Left cardiac atrium (tissue), 4 donors: Measurements from ENCODE around the gene TMEM43. TPM values are rescaled to one million over a fixed set of nuclear protein-coding genes. Genes with fewer than 3 reads are reported as not detected.
A peak's percentile ranks its signal among the peaks of the same experiment; 100 is the strongest.
"Not testable (repeated sequence)": the region's sequence is repeated elsewhere in the genome, so short reads cannot be mapped to it uniquely, and the experiment has no call there.

Source experiments
- ATAC-seq, 2 donors: fragments of 200-7000 bp; cut with Tn5 transposase; one replicate each; pipeline ENCODE4 v1.9.1; 2020; ENCODE audit warnings: mild to moderate bottlenecking in 2 of 2, moderate library complexity in 2 of 2
- DNase-seq: peaks from one replicate; pipeline ENCODE4 v3.0.0-alpha.2; 2020
- intact Hi-C, 2 donors: fragments of 100-400 bp; cut with DNase I; formaldehyde crosslinking; loops; one replicate each; pipeline versions ENCODE4 v1.14.1 to v1.15.1; 2022 to 2023
- total RNA-seq, 2 donors: library from RNA; stranded (reverse); fragmentation: NEBNext Ultra II Directional; extraction: Animal tissue kit (Norgen Biotek cat#: 25700); gene quantifications; one replicate each; pipeline ENCODE4 v1.2.1, GENCODE V29; 2021
- donor health status: DM: no; HTN: yes; CAD: no.
- donor health status: DM: no; HTN: yes; CAD: no; lungs with severe emphysema.
- donor health status: DM: yes; HTN: yes; CAD: no.
- donor health status: Dilated cardiomyopathy.

The TMEM43 gene
- total RNA-seq, 2 donors from 2014 or later = 50.1 to 95.3 TPM

DNA sequence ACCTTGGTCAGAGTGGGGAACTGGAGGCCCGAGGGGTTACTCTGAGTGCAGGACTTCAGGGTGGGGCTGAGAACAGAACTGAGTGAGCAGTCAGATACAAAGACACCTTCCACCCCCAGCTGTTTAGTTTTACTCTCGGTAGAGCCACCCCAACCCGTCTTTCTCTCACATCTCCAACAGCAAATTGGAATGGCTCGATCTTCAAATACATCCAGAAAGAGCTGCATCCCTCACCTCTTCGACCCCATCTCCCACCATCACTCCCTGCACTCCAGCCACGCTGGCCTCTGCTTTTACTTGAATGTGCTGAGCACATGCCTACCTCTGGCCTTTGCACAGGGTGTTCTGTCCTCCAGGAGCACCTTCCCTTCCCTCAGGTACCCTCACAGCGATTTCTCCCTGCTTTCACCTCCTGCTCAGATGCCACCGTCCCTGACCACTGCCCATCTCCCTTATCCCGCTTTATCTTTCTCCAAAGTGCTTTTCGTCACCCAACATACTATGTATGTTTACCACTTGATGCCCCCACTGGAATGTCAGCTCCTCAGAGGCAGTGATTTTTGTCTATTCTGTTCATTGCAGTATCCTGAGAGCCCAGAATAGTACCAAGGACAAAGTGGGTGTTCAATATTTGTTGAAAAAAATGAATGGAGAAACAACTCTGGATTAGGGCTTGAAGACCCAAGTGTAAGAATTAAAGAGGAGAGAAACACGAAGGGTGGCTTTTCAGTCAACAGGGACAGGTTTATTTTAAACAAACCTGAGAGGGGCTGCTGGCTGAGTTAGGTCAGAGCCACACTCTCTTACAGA is 4.5 kb upstream of the TMEM43 start:
- intact Hi-C loops = loop anchor here in 1 of 2 donors (10.0 kb wide), 1 partner anchor 226 kb away; no protein-coding TSS in a partner anchor
- ATAC-seq (no peak), DNase-seq (no peak)

DNA sequence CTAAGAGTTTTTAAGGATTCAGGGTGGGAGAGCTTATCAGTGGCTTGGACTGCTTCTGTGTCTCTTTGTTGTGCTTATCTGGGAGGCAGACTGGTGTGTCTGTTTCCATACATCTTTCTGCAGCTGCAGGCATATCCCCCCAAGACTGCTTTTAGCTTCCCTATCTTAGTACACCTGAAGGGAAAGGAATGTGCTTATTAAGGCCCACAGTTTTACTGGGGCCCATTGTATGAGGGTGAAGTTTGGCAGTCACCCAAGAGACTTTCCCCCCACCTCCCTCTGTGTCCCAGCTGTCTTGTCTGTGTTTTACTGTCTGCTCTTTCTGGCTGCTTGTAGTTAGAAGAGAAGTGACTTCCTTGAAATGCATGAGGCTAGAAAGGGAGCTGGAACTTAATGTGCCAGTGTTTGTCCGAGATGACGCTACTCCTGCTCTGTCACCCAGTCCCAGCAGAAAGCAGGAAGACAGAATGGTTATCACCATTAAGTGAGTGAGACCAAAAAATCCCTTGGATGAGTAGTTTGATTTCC is 3.9 kb upstream of the TMEM43 start:
- not testable (repeated sequence) for ATAC-seq, DNase-seq
- intact Hi-C loops = loop anchor here in 1 of 2 donors (10.0 kb wide), 1 partner anchor 226 kb away; no protein-coding TSS in a partner anchor

DNA sequence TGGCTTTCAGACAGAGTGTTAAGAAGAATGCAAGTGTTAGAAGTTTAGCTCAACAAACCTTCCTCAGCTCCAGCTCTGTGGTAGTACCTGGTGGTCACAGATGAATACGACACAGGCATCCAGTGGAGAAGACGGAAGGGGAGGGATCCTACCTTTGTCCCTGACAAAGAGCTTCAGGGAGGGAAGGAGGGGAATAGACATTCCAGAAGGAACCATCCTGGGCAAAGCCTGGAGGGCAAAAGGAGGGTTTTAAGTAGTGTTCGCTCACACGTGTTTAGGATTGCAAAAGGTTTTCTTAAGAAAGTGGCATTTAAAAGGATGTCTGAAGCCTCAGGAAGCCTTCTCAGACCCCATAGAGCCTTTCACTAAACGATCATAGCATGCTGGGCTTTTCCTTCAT is 3.0 kb upstream of the TMEM43 start:
- intact Hi-C loops = loop anchor here in 1 of 2 donors (10.0 kb wide), 1 partner anchor 227 kb away; no protein-coding TSS in a partner anchor
- ATAC-seq (no peak), DNase-seq (no peak)

DNA sequence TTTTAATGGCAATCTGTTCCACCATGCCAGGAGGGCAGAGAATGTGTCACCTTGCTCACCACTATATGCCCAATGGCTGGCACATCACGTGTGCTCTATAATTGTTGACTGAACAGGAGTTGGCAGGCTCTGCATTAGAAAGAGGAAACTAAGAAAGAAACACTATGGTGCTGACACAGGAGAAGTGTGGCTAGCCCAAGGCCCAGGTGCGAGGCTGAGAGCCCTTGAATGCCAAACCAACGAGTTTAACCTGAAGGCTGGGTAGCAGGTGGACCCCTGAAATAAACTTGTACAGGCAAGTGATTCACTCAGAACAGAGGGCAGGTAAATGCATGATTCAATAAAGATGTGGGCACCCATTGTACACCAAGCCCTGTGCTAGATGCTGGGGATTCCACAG is 2.6 kb upstream of the TMEM43 start:
- intact Hi-C loops = loop anchor here in 1 of 2 donors (10.0 kb wide), 1 partner anchor 228 kb away; no protein-coding TSS in a partner anchor

DNA sequence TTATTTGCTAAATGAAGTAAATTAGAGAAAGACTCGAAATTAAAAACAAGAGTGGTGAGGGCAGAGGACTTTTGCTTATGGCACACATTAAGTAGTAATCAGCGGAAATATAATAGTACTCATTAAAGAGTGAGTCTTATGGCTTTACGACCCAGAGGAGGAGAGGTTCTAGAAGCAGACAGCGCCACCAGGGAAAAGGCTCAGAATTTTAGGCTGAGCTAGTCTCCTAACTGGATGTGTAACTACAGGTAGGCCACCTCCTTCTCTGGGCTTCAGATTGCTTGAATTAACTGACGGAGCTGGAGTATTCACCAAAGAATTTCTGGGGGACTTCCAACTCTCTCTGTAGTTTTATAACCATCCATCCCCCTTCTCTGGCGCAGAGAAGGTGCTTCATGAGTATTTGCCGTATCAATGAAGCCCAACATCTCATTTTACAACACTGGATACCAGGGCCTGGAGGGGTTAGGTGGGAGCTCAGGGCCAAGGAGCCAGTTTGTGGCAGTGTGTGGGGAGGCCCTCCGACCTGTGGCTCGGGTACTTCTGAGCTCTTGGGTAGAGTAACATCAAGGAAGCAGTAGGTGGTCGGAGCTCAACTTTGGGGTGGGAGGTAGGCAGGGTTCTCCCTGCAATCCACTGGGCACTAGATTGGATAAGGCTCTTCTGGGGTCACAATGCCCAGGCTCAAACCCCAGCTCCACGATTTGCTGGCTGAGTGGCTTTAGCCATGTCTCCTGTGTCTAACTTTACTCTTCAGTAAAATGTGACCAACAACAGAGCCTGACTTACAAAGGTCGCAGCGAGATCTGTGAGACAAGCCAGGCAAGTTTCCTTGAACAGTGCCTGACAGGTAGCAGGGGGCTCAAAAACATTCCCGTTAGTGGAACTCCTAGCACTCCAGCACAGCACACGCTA is 1.3 kb upstream of the TMEM43 start:
- intact Hi-C loops = loop anchor here in 1 of 2 donors (10.0 kb wide), 1 partner anchor 229 kb away; no protein-coding TSS in a partner anchor
- ATAC-seq (no peak), DNase-seq (no peak)

More for the DNA sequence above, 2.6 kb upstream of the TMEM43 start:
- ATAC-seq = no peak
- no peak for DNase-seq

DNA sequence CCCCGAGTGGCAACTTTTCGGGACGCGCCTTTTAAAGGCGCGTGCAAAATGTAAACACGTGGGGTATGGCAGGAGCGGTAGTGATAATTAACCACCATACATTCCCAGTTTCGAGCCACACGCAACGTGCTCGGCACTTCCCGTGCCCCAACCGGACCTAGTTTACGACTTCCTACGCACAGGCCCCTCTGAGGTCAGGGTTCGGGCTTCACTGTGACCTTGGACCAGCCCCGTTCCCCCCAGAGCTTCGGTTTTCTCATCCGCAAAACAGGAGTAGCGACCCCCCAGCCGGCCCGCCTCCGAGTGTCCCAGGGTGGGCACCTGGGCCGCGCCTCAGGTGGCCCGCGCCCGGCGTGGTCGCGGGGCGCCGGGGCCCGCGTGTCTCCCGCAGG is 633 bp upstream of the TMEM43 start:
- intact Hi-C loops = loop anchor here in 1 of 2 donors (10.0 kb wide), 1 partner anchor 229 kb away; no protein-coding TSS in a partner anchor
- DNase-seq (peak; percentile 81), ATAC-seq (peak; percentile 46 to 51)

DNA sequence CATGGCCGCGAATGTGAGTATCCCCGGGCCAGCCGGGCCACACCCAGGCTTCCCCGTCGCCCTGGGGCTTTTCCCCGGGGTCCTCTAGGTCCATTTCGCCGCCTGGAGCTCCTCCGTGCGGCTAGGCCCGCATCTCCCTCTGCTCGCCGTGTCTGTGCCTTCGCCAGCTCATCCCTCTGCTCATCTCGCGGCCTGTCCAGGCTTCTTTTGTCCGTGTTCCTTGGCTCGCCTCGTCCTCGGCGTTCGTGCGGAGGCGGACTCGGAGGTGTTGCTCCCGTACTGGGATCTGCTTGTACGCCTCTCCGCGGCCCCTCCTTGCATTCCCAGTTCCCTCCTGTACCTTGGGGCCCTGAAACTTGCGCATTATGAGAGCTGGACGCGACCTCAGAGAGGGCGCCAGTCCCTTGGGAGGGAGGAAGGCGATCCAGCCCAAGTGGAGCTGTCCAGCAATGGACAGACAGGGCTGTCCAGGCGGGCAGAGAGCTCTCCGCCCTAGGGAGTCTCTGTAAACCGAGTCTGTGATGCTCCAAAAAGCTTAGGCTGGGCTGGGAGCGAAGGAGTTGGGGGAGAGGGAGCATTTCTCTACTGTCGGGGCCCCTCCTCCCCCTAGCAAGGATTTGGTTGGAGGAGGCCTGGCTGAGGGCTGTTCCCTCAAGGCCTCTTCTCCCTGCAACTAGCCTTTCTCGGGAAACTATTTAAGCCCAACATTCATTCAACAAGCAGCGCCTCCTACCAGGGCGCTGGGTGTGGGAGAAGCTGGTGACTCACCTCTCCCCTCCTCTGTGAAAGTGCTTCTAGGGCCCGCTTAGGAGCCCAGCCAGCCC is 553 bp downstream of the TMEM43 start:
- ATAC-seq (peak; percentile 45 to 82), DNase-seq (peak; percentile 81)
- intact Hi-C loops = loop anchor here in 1 of 2 donors (5.0 to 10.0 kb wide), 2 partner anchors 52 to 231 kb away; partner anchors contain the start of genes LSM3 and XPC

DNA sequence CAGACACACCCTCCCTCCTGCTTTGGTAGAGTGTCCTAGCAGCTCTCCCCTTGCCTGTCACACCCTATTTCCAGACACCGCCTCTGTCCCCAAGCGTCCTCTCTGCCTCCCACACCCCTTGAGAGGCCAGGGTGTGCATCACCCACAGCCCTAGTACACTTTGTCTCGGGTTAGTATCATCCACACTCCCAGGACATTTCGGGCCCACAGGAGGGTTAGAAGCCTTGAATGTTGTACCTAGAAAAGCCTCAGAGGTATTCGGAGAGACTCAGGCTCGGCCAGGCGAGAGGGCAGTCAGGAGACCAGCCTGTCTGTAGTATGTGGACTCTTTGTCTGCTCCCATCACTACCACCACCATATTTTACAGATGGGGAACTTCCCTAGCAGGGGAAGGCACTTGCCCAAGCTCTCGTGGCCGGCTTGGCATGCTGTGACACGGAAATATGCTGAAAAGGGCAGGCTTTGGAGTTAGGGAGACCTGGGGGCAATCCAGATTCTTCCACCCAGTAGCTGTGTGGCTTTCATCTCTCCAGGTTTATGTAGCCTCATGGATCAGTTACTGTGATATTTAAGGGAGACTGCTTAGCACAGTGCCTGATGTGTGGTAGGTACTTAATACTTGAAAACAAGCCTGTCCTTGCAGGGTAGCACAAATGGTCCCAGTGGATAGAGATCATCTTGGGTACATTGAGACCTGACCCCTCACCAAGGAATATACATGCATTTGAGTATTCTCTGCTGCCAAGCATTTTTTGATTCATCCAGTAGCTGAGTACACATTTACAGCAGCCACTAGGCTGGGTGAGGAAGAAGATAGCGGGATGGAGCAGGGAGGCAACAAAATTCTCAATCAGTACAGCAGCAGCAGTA is 1.4 kb downstream of the TMEM43 start:
- no peak for ATAC-seq
- no peak for DNase-seq
- intact Hi-C loops = loop anchor here in 1 of 2 donors (5.0 to 10.0 kb wide), 2 partner anchors 51 to 231 kb away; partner anchors contain the start of genes LSM3 and XPC

DNA sequence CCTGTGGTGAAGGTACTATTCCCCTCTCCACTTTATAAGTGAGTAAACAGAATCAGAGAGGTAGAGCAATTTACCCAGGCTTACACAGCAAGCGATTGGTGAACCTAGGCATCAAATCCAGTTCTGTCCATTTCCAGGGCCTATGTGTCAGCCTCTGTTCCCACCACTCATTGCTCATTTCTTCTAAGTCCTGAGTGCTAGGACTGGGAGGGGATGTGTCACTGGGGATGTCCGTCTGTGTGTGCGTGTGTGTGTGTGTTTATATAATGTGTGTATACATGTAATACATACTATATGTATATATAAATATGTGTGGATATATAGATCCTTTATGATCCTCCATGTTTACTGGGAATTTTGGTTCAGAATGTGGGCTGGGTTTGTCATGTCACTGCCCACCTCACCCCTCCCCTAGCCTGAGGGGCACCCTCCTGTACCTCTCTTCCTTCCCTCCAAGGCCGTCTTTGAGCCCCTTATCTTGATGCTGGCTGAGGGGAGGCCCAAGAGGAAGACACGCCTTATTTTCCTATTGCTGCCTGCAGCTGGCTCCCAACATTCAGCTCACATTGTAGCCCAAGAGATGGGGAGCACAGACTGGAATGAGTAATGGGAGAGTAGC is 2.1 kb downstream of the TMEM43 start:
- intact Hi-C loops = loop anchor here in 1 of 2 donors (5.0 to 10.0 kb wide), 2 partner anchors 50 to 232 kb away; partner anchors contain the start of genes LSM3 and XPC
- DNase-seq = no peak

DNA sequence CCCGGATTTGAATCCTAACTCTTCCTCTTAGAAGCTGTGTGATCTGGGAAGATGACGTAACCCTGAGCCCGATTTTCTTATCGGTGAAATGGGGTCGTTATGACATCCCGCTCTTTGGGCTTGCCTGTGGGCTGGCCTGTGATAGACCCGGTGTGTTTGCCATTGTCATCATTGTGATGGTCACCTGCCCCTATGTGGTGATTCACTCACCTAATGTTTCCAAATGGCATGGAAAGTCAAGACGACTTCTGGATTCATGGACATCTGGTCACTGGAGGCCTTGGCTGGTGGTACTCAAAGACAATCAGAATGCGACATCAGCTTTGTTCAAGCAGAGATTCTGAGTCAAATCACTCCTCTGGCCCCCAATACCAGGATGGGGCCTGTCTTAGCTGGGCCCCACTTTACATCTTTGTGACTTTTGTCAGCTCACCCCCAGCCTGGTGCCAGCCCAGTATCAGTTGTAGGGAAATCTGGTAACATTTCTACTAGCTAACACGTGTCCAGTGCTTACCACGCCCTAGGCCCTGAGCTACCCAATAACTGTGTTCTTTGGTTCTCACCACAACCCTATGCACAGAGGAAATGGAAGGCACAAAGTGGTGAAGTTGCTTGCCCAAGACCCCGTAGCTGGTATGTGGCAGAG is 2.8 kb downstream of the TMEM43 start:
- no peak for ATAC-seq
- intact Hi-C loops = loop anchor here in 1 of 2 donors (5.0 to 10.0 kb wide), 2 partner anchors 50 to 233 kb away; partner anchors contain the start of genes LSM3 and XPC

More for the DNA sequence above, 2.1 kb downstream of the TMEM43 start:
- ATAC-seq = no peak

DNA sequence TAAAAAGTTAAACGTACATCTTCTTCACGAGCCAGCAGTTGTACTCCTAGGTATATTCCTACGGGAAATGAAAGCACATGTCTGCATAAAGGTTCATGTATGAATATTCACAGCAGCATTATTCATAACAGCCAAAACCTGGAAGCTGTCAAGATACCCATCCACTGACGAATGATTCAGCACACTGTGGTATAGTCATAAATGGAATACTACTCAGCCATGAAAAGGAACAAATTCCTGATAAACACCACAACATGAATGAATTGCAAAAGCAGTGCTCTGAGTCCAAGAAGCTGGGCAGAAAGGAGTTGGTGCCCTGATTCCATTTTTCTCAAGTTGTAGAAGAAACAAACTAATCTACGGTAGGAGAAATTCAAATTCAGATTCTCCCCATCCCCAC is 3.9 kb downstream of the TMEM43 start:
- no peak for ATAC-seq

More for the DNA sequence above, 2.8 kb downstream of the TMEM43 start:
- DNase-seq = no peak

DNA sequence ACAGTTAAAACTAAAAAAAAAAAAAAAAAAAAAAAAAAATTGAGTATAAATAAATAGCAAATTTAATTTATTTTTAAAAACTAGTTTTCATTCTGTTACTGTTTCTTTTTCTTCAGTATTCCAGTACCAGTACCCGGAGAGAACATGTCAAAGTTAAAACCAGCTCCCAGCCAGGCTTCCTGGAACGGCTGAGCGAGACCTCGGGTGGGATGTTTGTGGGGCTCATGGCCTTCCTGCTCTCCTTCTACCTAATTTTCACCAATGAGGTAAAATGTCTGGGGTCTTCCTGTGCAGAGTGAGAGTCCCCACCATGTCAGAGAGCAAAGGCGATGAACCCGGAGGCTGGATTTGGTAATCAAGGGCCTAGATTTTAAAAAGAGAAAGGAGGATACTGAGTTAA is 4.4 kb downstream of the TMEM43 start:
- no peak for ATAC-seq

More for the DNA sequence above, 3.9 kb downstream of the TMEM43 start:
- no peak for DNase-seq
- intact Hi-C loops = loop anchor here in 1 of 2 donors (5.0 to 10.0 kb wide), 2 partner anchors 49 to 234 kb away; partner anchors contain the start of genes LSM3 and XPC

DNA sequence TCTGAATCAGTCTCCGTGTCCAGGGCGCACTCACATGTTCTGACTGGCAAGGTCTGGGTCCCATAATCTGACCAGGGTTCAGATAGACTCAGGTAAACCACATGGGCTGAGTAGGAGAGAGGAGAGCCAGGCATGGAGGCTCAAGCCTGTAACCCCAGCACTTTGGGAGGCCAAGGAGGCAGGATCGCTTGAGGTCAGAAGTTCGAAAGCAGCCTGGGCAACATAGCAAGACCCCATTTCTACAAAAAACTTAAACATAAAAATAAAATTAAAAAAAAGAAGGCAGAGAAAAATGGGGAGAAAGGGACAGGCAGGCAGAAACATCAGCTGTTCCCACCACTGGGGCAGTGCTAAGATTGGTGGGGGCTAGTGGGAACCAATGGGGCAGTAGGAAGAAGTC is 5.4 kb downstream of the TMEM43 start:
- ATAC-seq (no peak), DNase-seq (no peak)
- intact Hi-C loops = loop anchor here in 1 of 2 donors (5.0 kb wide), 1 partner anchor 47 kb away; the partner anchor contains the start of genes LSM3 and XPC

More for the DNA sequence above, 4.4 kb downstream of the TMEM43 start:
- intact Hi-C loops = loop anchor here in 1 of 2 donors (5.0 to 10.0 kb wide), 2 partner anchors 48 to 234 kb away; partner anchors contain the start of genes LSM3 and XPC
- DNase-seq = no peak

DNA sequence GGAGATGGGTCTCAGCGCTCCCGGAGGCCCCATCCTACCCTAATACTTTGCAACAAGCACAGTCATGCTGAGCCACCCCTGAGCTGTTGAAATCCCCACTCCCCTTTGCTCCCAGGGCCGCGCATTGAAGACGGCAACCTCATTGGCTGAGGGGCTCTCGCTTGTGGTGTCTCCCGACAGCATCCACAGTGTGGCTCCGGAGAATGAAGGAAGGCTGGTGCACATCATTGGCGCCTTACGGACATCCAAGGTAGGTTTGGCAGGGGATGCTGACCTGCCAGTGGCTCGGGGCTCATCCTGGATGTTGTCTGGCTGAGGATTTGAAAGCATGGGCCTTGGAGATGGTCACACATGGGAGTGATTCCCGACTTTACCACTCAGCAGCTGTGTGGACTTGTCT is 5.9 kb downstream of the TMEM43 start:
- DNase-seq = no peak
- intact Hi-C loops = loop anchor here in 1 of 2 donors (5.0 kb wide), 1 partner anchor 47 kb away; the partner anchor contains the start of genes LSM3 and XPC
- ATAC-seq = no peak

DNA sequence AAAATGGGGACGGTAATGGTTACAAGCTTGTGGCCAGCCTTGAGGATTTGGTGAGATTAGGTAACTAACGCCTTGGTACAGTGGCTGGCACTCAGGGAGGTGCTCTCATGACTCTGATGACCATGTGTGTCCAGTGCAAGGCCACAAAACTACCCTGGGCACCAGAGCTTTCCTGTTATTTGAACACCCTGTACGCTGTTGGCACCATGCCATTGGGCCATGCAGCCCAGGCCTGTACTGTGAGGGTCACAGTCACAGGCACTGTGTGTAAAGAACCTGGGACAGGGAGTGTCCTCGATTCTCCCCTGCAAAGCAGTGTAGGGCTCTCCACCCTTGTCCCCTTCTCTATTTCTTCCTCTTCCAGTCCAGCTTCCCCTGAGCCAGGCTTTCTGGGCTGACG is 6.3 kb downstream of the TMEM43 start:
- intact Hi-C loops = loop anchor here in 1 of 2 donors (5.0 kb wide), 1 partner anchor 46 kb away; the partner anchor contains the start of genes LSM3 and XPC
- DNase-seq = no peak
- ATAC-seq = no peak
